ENCODE results near the gene KRT78.
A peak's percentile ranks its signal among the peaks of the same experiment; 100 is the strongest.
"Not testable (repeated sequence)": the region's sequence is repeated elsewhere in the genome, so short reads cannot be mapped to it uniquely, and the experiment has no call there.

The KRT78 gene

DNA sequence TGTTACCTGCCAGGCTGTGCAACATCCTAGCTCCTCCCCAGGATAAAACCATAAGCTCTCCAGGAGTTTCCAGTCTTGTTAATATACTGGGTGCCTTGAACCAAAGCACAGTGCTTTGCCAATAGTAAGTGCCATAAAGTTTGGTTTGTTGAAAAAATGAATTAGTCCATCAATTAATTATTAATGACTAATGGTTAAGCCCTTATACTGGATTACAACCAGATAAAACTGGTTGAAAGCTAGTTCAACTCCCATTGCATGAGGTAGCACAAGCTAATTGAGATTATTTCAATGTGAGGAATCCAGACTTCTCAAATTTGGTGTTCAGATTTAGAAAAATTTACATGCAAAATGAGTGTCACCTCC, 51.3 kb downstream of the KRT78 start:
- Mint-ChIP-seq H3K27ac (no peak overlapping the region), H3K4me1 (peaks cover 0 to 6% of the 10 kb centered on the region in 2 donors), H3K9me3 (no peaks in the 10 kb centered on the region), H3K36me3 (no peaks in the 10 kb centered on the region), H3K27me3 (peaks cover 10 to 28% of the 10 kb centered on the region in 2 donors), H3K4me3 (no peak overlapping the region)
- ATAC-seq (replicated peaks) (no peak), DNase-seq (no peak)

- no peak for DNase-seq
- Mint-ChIP-seq H3K4me1 (peaks cover 0 to 6% of the 10 kb centered on the region in 2 donors), H3K27me3 (peaks cover 12 to 31% of the 10 kb centered on the region in 2 donors), H3K4me3 (no peak overlapping the region), H3K27ac (no peak overlapping the region), H3K36me3 (no peaks in the 10 kb centered on the region), H3K9me3 (no peaks in the 10 kb centered on the region)
- no peak for ATAC-seq (replicated peaks)
These were observed 51.8 kb downstream of the KRT78 start for GRCh38 chr12:52796839-52797528.

DNA sequence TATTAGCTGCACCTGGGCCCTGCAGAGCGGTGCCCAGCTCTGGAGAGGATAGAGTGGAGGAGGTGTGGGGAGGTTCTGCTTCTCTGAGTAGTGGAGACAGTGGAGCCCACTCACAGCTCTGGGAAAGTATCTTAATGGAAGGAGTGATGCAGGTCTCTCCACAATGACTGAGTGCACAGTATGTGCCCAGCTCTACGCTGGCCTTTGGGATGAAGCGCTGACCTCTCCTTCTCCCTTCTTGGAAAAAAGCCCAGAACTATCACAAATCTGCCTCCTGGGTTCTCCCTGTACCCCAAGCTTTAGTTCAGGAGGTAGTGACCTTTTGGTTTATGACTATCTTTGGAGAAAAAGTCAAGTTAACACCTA, 52.4 kb downstream of the KRT78 start:
- DNase-seq (no peak), ATAC-seq (replicated peaks) (no peak)
- no peak overlapping the region for H3K27ac Mint-ChIP-seq
- no peaks in the 10 kb centered on the region for H3K36me3 Mint-ChIP-seq
- no peak overlapping the region for H3K4me3 Mint-ChIP-seq
- peaks cover 17 to 36% of the 10 kb centered on the region in 2 donors for H3K27me3 Mint-ChIP-seq
- no peaks in the 10 kb centered on the region for H3K9me3 Mint-ChIP-seq
- H3K4me1 Mint-ChIP-seq, result peaks cover 5 to 7% of the 10 kb centered on the region in 2 donors

DNA sequence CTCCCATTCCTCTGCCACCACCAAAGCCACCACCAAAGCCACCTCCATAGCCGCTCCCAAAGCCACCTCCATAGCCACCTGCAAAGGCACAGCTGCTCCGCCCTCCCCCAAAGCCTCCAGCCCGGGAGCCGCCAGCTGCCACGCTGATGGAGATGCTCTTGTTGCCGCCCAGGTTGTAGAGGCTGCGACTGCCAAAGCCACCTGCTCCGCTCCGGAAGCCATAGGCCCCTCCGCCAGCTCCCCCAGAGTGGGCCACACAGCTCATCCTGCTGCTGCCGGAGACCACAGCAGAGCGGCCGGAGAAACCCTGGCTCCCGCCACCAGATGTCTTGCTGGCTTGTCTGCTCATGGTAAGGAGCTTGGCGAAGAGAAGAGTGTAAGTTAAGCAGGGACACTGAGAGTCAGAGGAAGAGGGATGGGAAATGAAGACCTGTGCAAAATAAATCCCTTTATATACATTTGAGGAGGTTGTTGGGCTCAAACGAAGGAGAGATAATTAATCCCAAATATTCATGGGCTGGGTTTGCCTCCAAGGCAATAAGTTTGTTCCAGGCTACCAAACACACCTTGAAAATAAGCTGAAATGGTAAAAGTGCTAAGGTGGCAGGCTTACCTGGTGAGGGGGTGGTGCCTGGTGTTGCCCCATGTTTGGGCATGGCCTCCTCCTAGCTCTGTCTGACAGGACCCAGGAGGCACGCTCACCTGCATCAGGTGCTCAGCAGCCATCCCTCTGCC, 52.9 kb downstream of the KRT78 start, which contains the start of gene KRT3:
KRT3 (minus strand) TSS at position 424 of the 735 bp plus-strand sequence; CDS start at position 349, 75 bp downstream.
- no peak for DNase-seq
- Mint-ChIP-seq H3K27ac (no peak within 1 kb of the TSS), H3K36me3 (no peaks in the 10 kb centered on the region), H3K4me3 (no peak within 1 kb of the TSS), H3K4me1 (peaks cover 5 to 7% of the 10 kb centered on the region in 2 donors), H3K9me3 (no peaks in the 10 kb centered on the region), H3K27me3 (peaks cover 19 to 37% of the 10 kb centered on the region in 2 donors)
- no peak for ATAC-seq (replicated peaks)

GRCh38 chr12:52795332-52795674, 53.5 kb downstream of the KRT78 start:
- DNase-seq; H3K27ac Mint-ChIP-seq; H3K4me3 Mint-ChIP-seq; ATAC-seq (replicated peaks); H3K36me3 Mint-ChIP-seq; H3K4me1 Mint-ChIP-seq; H3K9me3 Mint-ChIP-seq: not testable (repeated sequence)
- peaks cover 24 to 42% of the 10 kb centered on the region in 2 donors for H3K27me3 Mint-ChIP-seq

DNA sequence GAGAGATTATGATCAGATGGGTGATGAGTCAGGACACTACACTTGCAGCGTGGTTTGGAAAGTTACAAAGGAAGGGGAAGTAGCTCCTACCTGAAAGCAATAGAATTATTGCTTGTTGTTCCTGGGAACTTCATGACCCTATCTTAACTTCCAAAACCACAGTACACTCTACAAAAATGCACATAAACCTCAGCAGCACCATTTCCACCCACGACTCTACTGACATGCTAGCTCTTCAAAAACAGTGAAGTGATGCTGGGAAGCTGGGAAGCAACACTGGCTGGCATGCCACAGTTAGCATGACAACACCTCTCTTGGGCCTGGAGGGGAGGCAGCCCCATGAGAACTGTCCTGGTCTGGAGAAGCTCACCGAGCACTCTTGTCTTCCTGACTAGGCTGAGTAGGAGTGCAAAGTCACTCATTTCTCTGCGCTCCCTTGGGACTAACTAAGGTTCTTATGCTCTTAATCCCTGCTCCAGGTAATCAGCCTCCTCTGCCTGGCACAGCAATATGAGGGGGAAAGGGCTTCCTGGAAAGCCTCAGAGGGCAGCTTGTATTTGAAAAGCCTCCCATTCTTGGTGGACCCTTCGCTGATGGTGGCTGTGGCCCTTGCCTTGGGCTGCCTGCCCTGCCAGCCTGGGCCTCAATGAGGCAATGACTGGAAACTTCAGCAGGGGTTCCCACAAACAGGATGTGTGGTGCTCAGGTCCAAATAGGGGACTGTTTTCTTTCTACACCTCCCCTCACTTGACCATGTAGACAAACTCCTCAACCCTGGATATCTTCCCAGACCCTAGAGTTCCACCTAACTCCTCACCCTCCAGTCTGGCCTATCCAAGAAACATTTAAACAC, 54.1 kb downstream of the KRT78 start:
- no peak for DNase-seq

GRCh38 chr12:52792185-52793029, 56.4 kb downstream of the KRT78 start:
- no peak for DNase-seq
- peak; percentile 23 to 47 for ATAC-seq (replicated peaks)
- H3K9me3 Mint-ChIP-seq, result no peaks in the 10 kb centered on the region
- peaks cover 34 to 51% of the 10 kb centered on the region in 2 donors for H3K27me3 Mint-ChIP-seq
- peaks cover 5 to 10% of the 10 kb centered on the region in 2 donors for H3K4me1 Mint-ChIP-seq
- no peak overlapping the region for H3K27ac Mint-ChIP-seq
- H3K36me3 Mint-ChIP-seq, result no peaks in the 10 kb centered on the region
- H3K4me3 Mint-ChIP-seq, result no peak overlapping the region

More for the DNA sequence above, 54.1 kb downstream of the KRT78 start:
- peaks cover 23 to 42% of the 10 kb centered on the region in 2 donors for H3K27me3 Mint-ChIP-seq
- ATAC-seq (replicated peaks), result peak; percentile 57 to 61
- H3K9me3 Mint-ChIP-seq, result no peaks in the 10 kb centered on the region
- no peak overlapping the region for H3K4me3 Mint-ChIP-seq
- H3K27ac Mint-ChIP-seq, result no peak overlapping the region
- H3K36me3 Mint-ChIP-seq, result no peaks in the 10 kb centered on the region
- H3K4me1 Mint-ChIP-seq, result peaks cover 5 to 9% of the 10 kb centered on the region in 2 donors

- ATAC-seq (replicated peaks) (peak; percentile 11 to 36), DNase-seq (no peak)
- no peak overlapping the region for H3K27ac Mint-ChIP-seq
- H3K9me3 Mint-ChIP-seq, result no peaks in the 10 kb centered on the region
- no peak overlapping the region for H3K4me3 Mint-ChIP-seq
- peaks cover 5 to 10% of the 10 kb centered on the region in 2 donors for H3K4me1 Mint-ChIP-seq
- H3K27me3 Mint-ChIP-seq, result peaks cover 34 to 51% of the 10 kb centered on the region in 2 donors
- no peaks in the 10 kb centered on the region for H3K36me3 Mint-ChIP-seq
These were observed 57.3 kb downstream of the KRT78 start for GRCh38 chr12:52791271-52792184.

DNA sequence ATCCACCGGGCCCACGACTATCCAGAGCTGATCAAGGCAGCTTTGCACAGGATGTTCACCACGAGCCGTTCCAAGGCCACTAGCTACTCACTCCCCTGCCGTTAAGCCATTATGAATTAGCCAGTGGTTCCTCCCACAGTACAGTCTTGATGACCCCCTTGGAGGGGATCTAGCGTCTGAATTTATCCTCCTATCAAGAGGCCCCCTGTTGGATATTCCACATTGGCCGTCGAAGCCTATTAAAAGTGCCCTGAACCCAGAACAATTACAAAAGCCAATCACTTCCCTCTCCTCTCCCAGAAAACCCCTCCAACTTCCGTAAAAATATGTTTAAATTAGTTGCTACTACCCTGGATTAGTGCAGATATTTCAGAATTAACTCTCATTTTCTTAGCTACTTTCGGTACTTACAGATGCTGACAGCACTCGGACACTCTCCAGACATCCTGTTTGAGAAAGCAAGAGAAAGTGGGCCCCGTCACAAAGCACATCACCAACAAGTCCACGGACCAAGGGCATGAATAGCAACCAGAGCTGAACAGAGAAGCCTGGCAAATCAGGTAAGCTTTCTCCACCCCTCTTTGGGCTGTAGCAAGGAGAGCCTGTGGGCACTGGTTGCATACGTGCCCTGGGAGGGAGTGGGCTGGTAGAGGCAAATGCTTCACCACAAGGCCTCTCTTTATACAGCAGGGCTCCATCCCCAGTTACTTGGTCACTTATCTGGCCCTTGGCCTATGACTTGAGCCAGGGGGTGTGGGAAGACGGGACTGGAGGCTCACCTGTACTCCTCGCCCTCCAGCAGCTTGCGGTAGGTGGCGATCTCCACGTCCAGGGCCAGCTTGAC, 58.1 kb downstream of the KRT78 start:
- H3K27ac Mint-ChIP-seq, result no peak overlapping the region
- H3K36me3 Mint-ChIP-seq, result no peaks in the 10 kb centered on the region
- H3K4me3 Mint-ChIP-seq, result no peak overlapping the region

GRCh38 chr12:52789637-52790426, 59.0 kb downstream of the KRT78 start:
- DNase-seq, result no peak

More for the DNA sequence above, 58.1 kb downstream of the KRT78 start:
- ATAC-seq (replicated peaks) (no peak), DNase-seq (no peak)
- H3K27me3 Mint-ChIP-seq, result peaks cover 34 to 52% of the 10 kb centered on the region in 2 donors
- H3K4me1 Mint-ChIP-seq, result peaks cover 5 to 10% of the 10 kb centered on the region in 2 donors
- H3K9me3 Mint-ChIP-seq, result peaks cover 2 to 3% of the 10 kb centered on the region in 2 donors

DNA sequence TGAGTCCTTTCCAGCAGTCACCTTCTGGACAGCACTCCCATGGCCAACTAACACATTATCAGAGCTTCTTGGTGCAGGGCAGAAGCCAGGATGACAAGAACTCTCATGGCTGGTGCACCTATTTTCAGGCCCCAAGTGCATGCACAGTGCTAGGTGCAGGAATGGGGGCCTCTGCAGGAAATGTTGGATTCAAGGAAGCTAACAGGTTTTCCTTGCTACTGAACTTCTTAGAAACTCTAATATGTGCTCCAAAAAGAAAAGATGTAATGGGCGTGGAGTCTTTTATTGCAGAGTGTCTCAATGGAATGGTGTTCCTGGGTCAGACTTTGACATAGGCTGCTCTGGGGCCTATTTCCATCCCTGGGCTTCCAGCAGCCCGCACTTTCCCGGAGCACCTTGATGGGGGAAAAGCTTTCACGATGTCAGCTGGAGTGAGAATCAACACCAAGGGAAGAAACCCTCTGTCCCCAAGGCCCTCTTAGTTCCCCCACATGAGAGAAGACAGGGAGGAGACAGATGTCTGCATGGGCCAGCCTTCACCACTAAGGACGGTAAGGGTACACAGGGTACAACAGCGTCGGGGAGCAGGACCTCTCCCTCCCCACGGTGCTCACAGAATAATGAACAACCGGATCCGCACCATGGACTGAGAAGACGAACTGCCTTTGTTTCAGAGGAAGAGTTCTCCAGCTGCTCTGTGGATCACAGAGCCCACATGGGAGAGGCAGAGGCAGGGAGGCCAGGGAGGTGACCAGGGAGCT, 59.7 kb downstream of the KRT78 start:
- H3K4me1 Mint-ChIP-seq, result peaks cover 5% of the 10 kb centered on the region in 2 donors
- no peak for ATAC-seq (replicated peaks)
- no peaks in the 10 kb centered on the region for H3K36me3 Mint-ChIP-seq
- H3K4me3 Mint-ChIP-seq, result no peak overlapping the region
- H3K27me3 Mint-ChIP-seq, result peaks cover 42 to 64% of the 10 kb centered on the region in 2 donors
- peaks cover 2 to 4% of the 10 kb centered on the region in 2 donors for H3K9me3 Mint-ChIP-seq
- H3K27ac Mint-ChIP-seq, result no peak overlapping the region
- no peak for DNase-seq

More at GRCh38 chr12:52789637-52790426, 59.0 kb downstream of the KRT78 start:
- Mint-ChIP-seq H3K27me3 (peaks cover 38 to 56% of the 10 kb centered on the region in 2 donors), H3K9me3 (peaks cover 2 to 4% of the 10 kb centered on the region in 2 donors), H3K27ac (no peak overlapping the region), H3K36me3 (no peaks in the 10 kb centered on the region), H3K4me3 (no peak overlapping the region), H3K4me1 (peaks cover 5 to 10% of the 10 kb centered on the region in 2 donors)
- no peak for ATAC-seq (replicated peaks)

Data from stimulated activated naive B cell treated with anti-CD40 and anti-IgM and Interleukin-4, amounts not matched to agents 10 μg/mL and 1 μg/mL and 100 μg/mL, for 72 hours (primary cell).